ENCODE results near the gene CLSTN2.

Gene CLSTN2

DNA sequence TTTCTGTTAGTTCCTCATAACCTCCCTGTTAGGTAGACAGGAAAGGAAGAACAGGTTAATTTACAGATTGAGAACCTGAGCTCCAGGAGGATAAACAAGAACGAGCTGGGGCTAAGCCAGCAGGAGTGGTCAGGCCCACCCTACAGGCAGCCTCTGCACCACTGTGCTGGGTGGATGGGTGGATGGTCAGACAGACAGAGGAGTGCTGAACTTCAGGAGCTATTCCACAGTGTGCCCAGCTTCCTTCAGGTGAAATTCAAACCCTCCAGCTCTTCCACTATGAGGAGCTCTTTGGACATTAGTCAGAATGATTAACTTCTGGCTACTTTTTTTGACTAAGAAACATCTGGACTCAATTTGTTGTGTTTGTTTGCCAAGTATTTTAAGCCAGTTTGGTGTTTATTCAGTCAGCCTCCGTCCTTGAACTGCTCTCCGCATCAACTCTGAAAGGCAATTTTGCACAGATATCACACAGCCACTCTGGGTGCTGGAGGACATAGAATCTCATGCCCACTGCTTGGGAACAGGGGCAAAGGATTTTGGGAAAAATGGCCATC lies 361.9 kb downstream of the CLSTN2 start:
- no peak for DNase-seq

DNA sequence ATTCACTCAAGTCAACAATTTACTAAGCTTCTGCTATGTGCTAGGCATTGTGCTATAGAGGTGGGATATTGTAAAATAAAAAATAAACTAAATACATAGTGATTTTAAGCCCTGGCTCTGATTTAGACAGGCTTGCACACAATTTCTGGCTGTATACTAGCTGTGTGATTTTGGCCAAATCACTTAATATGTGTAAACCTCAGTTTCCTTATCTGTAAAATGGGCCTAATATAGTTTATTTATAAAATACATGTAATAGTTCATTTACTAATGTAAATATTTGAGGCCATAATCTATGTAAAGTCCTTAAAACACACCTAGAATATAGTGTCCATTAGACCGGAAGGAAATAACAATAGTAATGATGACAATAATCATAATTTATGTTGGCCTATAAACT lies 363.1 kb downstream of the CLSTN2 start:
- no peak for DNase-seq

DNA sequence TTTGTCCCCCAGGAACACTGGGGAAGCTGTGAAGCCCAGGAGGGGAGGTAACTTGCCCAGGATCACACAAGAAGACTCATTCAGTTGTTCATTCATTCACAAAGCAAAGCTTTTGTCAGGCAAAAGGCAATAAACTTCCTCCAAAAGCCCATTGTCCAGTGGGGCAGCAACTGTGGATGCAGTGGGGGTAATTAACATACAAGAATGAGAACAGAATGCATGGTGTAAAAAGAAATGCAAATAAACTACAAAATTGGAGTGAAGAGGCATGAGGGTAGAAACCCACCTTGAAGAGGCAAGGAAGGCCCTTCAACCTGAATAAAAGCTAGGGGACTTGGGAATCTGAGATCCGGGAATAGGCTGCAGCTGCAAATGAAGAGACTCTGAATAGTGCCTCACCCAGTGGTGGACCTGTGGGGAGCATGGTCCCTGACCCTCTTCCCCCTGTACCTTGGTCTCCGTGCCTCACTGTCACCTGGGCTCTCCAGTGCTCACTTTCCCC lies 363.6 kb downstream of the CLSTN2 start:
- no peak for DNase-seq

DNA sequence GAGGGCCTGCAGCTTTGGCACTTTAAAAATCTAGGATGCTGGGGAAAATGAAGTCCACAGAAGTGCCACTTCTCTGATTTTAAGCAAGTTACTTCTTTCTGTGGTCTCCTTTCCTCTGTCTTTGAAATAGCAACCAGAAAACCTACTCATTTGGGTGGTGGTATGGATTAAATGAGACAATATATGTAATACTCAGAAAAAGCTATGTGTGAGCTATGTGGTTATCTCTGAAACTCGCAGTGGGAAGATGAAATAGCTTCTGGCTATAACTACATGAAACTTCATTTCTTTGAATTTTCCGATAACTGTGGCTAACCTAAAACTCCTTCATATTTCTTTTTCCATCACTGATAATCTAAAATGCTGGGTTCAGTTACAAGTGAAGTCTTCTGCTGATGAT lies 368.9 kb downstream of the CLSTN2 start:
- no peak for DNase-seq

DNA sequence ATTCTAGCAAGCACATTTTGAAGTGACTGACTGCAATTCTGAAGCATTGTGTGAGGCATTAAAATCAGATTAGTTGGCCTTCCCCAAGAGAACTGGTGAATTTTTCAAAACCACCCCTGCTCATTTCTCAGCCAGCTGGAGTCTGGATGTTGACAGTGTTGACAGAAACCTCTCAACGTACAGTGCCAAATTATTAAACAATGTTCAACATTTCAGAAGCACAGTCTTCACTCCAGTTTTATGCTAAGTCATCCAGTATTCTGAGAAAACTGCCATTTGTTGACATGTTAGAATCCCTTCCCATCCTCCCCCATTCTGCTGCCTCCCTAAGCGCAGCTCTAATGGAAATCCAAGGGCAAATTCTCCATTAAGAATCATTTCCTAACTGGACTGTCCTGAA lies 373.6 kb downstream of the CLSTN2 start:
- DNase-seq, result no peak

DNA sequence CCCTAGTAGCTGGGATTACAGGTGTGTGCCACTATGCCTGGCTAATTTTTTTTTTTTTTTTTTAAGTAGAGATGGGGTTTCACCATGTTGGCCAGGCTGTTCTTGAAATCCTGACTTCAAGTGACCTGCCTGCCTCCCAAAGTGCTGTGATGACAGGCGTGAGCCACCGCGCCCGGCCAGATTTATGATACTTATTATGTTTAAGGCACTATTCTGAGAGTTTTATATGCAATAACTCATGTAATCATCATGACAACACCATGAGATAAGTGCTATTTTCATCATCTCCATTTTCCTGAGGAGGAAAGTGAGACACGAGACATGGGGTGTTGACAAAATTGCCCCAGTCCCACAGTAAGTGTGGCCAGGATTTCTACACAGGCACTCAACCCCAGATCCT lies 376.4 kb downstream of the CLSTN2 start:
- DNase-seq, result no peak

DNA sequence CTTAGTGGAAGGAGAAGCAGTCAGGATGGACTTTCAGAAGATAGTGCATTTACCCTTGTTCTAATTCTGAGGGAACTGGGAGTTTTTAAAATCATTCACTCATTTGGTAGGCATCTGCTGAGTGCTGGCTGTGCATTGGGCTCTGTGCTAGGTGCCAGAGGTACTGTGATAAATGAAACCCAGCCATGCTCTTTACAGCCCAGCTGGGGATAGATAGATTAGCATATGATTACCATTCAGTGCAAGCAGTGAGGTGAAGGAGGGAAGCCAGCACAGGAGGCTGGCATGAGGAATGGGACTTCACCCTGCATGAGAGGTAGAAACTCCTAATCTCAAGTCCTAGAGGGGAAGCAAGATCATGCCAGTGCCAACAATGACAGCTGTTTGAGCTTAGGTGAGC lies 381.0 kb downstream of the CLSTN2 start:
- DNase-seq, result peak; percentile 50 to 73

DNA sequence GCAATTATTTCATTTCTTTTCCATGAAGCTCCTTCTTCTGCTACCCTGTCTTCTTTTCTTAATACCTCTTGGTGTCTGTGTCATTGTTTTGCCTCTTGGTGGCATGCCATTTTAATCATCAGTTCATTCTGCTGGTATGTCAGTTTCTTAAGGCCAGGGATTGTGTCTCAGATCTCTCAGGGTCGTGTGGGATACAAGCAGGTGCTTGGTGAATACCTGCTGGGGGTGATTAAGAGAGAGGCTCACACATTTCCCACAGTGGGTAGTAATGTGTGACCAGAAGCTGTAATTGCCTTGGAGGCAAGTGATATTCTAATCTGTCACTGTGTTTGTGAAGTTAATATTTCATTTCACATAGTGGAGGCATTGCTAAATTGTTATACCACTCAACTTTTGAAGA lies 381.5 kb downstream of the CLSTN2 start:
- DNase-seq, result no peak

DNA sequence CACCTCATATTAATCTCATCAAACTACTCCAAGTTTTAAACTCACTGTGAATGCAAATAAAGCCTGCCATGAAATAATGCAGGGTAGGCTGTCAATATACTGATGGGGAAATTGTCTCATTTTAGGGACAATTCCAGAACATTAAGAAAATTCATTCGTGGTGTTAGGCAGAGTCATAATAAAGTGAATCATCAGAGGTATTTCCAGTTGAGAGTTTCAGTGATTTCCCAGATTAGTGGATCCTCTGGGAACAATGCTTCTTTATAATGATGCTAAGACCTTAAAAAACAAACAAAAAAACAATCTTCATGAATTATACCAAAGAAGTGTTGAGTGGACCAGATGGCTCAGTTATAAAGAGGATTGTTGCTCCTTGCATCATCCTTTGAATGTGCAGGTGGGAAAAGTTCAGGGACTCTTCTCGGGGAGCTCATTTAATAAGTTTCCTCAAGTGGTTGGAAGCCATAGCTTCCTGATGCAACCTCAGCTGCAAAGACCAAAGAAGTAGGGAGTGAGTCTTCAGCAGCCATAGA lies 381.9 kb downstream of the CLSTN2 start:
- DNase-seq, result no peak

DNA sequence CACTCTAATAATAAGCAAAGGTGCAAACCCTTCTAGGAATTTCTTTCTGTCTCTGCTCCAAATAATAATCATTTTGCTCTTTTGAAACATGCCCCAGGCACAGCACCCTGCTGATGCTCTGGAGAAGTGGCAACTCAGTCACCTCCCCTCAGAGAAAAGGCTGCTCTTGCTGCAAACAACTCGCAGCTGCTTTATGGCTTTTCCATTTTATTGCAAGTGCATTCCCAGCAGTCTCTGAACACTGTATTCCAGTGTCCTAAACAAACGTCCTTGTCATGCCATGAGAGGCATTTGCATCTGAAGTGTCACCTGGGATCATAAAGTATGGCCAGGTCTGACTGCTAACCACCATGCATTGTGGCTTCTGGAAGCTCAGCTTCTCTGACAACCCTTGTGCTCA lies 384.8 kb downstream of the CLSTN2 start:
- peak; percentile 42 to 52 for DNase-seq

DNA sequence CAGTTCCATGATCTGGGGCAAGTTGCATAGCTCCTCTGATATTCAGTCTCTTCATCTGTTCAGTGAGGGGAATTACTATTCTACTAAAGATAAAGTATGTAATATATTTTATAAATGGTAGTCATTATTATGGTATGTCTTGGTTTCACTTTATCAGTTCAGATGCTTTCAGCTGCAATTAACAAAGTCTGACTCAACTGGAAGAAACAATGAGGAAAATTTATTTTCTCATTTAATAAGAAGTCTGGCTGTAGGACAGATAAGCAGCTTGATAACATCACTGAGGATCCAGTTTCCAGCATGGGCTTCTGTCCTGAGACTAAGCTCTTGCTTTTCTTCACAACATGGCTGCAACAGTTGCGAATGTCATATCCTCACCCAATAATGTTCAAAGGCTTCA lies 388.6 kb downstream of the CLSTN2 start:
- DNase-seq, result no peak

DNA sequence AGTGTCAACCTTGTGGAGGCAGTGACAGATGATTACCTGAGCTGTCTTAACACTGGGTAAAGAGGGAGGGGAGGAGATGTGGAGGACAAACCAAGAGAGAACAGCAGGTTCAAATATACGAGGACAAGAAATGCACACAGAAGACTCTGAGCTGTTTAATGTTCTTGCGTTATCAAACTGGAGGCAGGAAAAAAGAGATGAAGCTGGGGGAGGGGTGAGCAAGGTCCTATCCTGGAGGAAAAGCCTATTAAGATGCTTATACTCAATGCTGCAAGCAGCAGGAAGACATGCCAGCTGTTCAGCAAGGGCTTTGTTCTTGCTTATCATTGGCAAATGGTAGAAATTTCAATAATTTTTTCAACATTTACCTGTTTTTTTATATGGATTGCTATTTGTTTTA lies 397.1 kb downstream of the CLSTN2 start:
- no peak for DNase-seq

DNA sequence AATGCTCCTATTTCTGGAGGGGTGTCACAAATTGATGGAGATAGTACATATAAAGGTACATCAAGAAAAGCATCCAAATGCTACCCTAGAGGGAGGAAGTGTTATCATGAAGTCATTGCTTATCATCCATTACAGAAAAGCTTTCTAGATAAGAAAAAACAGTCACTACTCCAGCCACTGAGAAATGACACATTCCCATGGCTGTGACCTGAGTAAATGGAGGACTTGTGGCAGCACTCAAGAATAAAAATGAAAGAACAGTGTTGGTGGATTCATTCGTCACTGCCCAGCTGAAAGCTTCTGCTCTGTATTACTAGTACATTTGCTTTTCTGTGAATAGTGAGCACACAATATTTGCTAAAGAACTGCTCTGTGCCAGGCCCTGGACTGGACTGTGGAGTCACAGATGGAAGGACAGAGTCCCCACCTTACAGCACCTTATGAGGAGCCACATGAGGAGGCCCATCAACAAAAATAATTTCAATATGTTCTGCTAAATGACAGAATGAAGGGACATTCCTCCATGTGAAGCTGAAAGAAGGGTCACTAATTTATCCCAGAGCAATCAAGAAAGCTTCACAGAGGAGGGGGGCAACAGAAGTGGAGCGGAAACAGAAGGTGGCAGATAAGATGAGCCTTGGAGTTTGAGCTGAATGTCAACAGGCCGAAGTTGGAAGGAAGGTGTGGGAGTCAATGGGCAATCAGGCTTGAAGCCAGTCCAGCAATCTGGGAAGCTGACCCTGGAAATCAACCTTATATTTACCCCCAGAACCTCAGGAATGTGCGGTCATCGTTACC lies 399.3 kb downstream of the CLSTN2 start:
- DNase-seq, result no peak

DNA sequence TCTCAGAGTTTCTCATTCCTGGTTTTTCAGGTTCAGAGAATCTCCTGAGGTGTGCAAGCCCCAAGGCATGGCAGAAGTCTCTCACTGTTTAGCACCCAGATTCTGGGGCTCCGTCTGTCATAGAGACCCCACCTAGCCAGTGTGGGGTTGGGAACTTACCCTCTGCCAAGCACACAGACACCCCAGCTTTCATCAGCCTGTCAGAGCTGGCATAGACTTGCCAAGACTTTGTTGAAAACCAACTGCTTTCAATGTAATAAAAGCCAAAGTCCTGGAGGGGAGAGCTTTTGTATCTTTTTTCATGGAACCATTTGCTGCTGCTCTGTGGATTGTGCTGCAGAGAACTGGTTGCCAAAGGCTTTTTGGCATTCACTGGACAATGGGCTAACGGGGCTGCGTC lies 401.5 kb downstream of the CLSTN2 start:
- DNase-seq, result no peak

DNA sequence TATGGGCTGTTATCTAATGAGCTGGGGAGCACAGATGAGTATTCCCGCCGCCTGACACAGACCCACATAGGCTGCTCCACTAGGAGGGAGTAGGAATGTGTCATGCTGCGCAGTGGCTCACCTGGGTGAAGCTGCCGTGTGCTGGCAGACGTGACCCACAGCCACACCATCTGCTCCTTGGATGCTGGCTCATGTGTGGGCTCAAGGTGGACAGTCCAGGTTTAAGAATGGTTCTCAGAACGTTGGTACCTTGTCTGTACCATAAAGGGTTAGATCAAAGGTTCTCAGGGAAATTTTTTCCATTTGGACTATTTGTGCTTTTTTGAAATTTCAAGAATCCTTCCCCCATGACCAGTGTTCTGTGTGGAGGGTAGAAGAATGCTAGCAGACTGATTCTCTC lies 403.9 kb downstream of the CLSTN2 start:
- DNase-seq, result no peak

DNA sequence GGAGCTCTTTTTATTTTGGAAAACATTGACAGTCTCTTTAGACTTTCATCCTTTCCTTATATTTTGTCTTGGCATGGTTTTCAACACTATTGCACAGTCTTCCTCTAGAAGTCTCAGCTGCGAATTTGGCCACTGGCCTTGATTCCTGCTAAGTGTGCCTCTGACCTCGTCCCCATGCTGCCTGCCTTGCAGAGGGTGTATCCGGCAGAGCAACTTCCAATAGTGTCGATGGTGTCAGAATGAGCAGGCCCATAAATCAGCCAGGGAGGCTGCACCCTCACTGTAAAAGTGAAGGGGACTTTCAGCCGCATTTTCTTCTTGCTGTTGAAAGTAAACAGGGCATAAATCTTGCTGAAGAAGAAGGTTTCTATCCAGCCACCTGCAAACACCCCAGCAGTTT lies 406.2 kb downstream of the CLSTN2 start:
- DNase-seq, result no peak

DNA sequence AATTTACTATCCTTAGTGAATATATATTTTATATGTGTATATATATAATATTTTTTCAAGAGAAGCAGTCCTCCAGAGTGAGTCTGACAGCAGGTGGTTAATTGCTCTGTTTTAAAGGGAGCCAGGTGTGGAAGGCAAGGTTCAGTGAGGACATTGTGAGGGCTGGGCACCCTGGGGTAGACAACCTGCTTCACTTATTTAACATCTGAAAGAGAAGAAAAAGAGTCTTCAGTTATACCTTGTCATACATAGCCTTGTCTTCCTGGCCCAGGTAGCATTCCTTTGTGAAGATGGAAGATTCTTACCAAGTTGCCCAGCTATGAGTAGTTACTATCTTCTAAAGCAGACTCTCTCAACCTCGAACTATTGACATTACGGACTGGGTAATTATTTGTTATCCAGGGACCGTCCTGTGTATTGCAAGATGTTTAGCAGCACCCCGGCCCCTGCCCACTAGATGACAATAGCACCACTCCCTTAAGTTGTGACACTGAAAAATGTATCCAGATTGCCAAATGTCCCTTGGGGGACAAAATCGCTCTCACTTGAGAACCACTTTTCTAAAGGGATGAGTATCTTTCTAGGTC lies 406.9 kb downstream of the CLSTN2 start:
- DNase-seq, result no peak

DNA sequence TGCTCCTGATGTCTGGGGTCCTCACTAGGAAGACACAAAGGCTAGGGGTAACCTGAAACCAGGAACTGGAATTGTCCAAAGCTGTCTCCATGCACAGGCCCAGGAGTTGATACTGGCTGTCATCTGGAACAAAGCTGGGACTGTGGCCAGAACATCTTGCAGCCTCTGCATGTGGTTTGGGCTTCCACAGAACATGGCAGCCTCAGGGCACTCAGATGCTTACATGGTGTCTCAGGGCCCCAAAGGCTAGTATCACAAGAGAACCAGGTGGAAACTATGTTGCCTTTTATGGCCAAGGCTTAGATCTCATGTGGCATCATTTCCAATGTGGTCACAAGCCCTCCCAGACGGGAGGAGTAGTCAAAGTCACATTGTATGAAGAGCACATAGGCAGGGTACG lies 407.7 kb downstream of the CLSTN2 start:
- no peak for DNase-seq

DNA sequence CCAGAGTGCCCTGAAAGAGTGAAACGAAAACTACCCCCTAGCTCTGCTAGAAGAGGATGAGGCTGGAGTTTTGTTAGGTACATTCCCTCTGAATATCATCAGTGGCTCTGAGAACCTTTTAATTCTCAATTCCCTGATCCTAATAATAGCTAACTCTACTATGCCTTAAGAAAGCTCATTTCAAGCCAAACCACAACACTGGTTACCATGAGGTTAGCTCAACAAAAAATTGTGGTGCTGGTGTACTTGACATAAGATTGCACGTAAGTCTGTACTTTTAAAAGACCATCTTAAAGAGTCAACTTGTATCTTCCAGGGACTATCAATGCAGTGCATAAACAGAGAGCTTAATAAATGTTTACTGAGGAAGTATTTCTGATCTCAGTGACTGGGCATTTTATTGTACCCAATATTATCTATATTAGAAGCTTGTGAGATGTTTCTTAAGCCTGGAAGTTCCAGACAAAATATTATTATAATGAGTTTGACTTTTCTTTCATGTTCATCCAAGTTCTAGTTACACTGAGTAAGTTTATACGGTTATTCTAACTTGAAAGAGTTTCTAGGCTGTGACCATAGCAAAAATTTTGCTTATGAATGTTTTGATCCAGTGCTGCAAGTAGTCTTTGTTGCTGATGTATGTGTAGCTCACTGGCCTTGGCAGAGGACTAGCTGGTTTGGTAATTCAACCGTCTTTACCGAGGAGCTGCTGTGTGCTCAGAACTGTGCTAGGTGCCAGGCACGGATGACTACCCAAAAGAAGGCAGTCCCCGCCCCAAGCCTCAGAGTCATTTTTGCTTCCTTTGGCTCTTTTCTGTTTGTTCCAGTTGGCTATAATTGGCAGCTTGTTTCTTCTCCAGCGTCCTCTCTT lies 408.5 kb downstream of the CLSTN2 start:
- DNase-seq, result no peak

DNA sequence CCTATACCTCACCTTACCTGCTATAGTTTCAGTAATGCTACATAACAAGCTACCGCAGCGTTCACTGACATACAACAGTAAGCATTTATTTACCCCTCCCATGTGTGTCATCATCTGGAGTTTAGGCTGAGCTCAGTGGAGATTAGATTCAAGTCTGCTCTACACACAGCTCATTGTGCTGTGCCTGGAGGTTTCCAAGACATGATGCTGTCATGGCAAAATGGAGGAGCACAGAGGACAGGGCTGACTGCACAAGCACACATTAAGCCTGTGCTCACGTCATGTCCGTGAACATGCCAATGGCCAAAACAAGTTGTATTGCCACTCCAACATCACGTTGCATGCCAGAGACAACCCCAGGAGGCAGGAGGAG lies 409.1 kb downstream of the CLSTN2 start:
- no peak for DNase-seq

DNA sequence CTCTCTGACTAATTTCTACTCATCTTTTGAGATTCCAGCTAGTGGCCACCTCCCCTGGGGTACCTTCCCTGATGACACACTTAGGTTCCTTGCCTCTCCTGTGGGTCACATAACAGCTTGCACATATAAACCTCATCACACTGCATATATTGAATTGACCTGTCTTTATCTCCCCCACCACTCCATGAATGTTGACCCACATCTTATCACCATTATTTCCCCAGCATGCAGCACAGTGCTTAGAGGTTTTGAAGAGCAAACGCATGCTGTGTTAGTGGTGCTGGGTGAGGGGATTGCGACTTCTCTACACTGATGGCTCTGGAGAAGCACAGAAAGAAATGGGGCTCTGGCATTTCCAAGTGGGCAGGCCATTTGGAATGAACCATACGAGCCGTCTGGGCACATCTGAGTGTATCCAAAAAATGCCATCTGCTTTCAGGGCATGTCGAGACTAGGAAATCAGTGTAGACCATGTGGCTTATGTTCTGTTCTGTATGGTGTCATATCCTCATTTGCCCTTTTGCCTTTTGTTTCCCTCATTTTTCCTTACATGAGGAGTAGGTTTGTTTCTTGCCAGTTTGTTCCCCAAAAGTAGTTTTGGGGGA lies 409.7 kb downstream of the CLSTN2 start:
- DNase-seq, result no peak

DNA sequence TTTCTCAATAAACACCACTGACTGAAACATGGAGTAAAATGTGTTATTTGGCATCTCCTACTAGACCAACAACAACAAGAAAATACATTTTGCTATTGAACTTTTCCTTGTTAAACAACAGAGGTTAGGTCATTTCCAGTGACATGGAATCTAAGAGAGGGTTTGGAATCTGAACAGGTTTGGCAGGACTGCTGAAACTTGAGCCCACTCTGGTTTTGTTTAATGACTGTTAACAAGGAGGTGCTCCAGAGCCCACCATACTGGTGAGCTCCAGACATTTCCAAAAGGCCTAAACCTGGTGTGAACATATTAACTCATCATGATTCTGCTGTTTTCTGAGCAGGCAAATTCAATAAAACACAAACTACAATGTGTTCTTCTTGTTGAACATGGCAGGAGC lies 412.2 kb downstream of the CLSTN2 start:
- DNase-seq, result no peak

DNA sequence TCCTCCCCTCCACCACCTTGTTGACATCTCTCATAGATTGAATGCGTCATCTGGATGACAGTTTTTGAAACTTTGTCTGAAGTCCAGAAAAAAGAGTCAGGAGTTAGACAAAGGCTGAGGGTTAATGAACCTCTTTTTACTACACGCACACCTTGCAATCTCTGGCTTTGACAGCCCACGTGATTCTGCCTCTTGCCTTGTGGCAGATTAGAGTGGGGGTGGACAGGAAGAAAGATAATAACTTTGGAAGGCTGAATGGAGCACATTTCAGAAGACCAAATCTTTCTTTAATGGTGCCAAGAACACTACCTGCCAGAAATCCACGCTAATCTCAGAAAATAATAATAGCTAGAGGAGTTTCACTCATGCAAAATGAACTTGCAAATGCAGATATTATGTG lies 415.0 kb downstream of the CLSTN2 start:
- no peak for DNase-seq

All from NCI-H526 (cell line).